Activated CD8-positive, alpha-beta memory T cell treated with anti-CD3 and anti-CD28 coated beads, Interleukin-2, amount 50 U/mL, for 48 hours (primary cell): ENCODE measurements around the gene POLR2A.

Experiments
- DNase-seq: peaks from one replicate; pipeline ENCODE4 v3.0.0-alpha.2; 2020

POLR2A gene

GRCh38 chr17:7484067-7484918 is at the start of gene POLR2A:
TSS of gene POLR2A (plus strand) at chr17:7484366.
- peak; percentile 100 for DNase-seq

- DNase-seq = peak; percentile 83
These were observed 48.2 kb upstream of the POLR2A start for GRCh38 chr17:7435676-7436555.

- DNase-seq = peak; percentile 91
These were observed 47.4 kb upstream of the POLR2A start for GRCh38 chr17:7436556-7437368.

GRCh38 chr17:7437369-7437863 is 46.8 kb upstream of the POLR2A start:
- no peak for DNase-seq

GRCh38 chr17:7437950-7438614 is 46.1 kb upstream of the POLR2A start:
- peak; percentile 80 for DNase-seq

GRCh38 chr17:7438656-7439460 is 45.3 kb upstream of the POLR2A start:
- DNase-seq = no peak

- DNase-seq = peak; percentile 65
These were observed 44.6 kb upstream of the POLR2A start, which contains the start of gene FGF11 for GRCh38 chr17:7439462-7440112. TSS of gene FGF11 (plus strand) at chr17:7439512. CDS start at chr17:7439621, 109 bp downstream.

GRCh38 chr17:7440113-7440833 is 43.9 kb upstream of the POLR2A start:
- peak; percentile 79 for DNase-seq

- DNase-seq = peak; percentile 64
These were observed 43.4 kb upstream of the POLR2A start for GRCh38 chr17:7440834-7441195.

- DNase-seq = no peak
These were observed 42.9 kb upstream of the POLR2A start for GRCh38 chr17:7441266-7441665.

- DNase-seq = no peak
These were observed 42.0 kb upstream of the POLR2A start for GRCh38 chr17:7442142-7442541.

GRCh38 chr17:7443499-7444485 is 40.4 kb upstream of the POLR2A start:
- DNase-seq = no peak

- peak; percentile 61 for DNase-seq
These were observed 39.2 kb upstream of the POLR2A start, which contains the start of gene CHRNB1 for GRCh38 chr17:7444682-7445618. TSS of gene CHRNB1 (plus strand) at chr17:7445061. CDS start at chr17:7445128, 67 bp downstream.

- DNase-seq = peak; percentile 63
These were observed 38.6 kb upstream of the POLR2A start for GRCh38 chr17:7445619-7445968.

- DNase-seq = no peak
These were observed 35.7 kb upstream of the POLR2A start for GRCh38 chr17:7448461-7448860.

GRCh38 chr17:7459961-7460545 is 24.1 kb upstream of the POLR2A start:
- no peak for DNase-seq
